A549 (cell line): Measurements from ENCODE around the gene TRIM71. TPM values are rescaled to one million over a fixed set of nuclear protein-coding genes. Genes with fewer than 3 reads are reported as not detected.

Experiments
- ATAC-seq, 2 experiments: fragments of 200-7000 bp in 1 of 2; fragments of >200 bp in 1 of 2; cut with Nextera tagmentation in 1 of 2; cut with Tn5 transposase in 1 of 2; 3 replicates each; pipeline versions ENCODE4 v1.8.0 to v1.9.1; 2018 to 2020; ENCODE audit warnings: mild to moderate bottlenecking in 1 of 2, moderate library complexity in 1 of 2
- CTCF ChIA-PET: fragments of 300-600 bp; sonication (Branson Sonifier 250); formaldehyde crosslinking; extraction: SDS; loops from one replicate; lab custom pipeline; 2021; ENCODE audit warnings: antibody characterized with exemption, inconsistent platforms; lab: Yijun Ruan, JAX
- POLR2A ChIA-PET: fragments of 350-600 bp; formaldehyde crosslinking; extraction: SDS; loops from one replicate; lab custom pipeline; 2021; ENCODE audit warnings: antibody characterized with exemption, inconsistent platforms; lab: Yijun Ruan, JAX
- DNase-seq, 2 experiments: peaks; one replicate each; pipeline versions ENCODE4 v3.0.0 to v3.0.0-alpha.2; 2011 to 2016; ENCODE audit warnings: low read depth in 1 of 2, low spot score in 1 of 2
- FAIRE-seq: peaks from 2 replicates; lab custom pipeline; 2011; peaks lifted over from hg19 to GRCh38; lab: Jason Lieb, UNC
- H3K27ac ChIP-seq, 2 experiments: fragments of >200 bp; sonication (Bioruptor Twin); formaldehyde crosslinking; 3 replicates each; pipeline ENCODE4 v1.5.1; 2016 to 2017
- H3K4me1 ChIP-seq: fragments of >200 bp; sonication (Bioruptor Twin); formaldehyde crosslinking; 3 replicates; pipeline ENCODE4 v1.6.1; 2016
- H3K4me2 ChIP-seq: fragments of >200 bp; sonication (Bioruptor Twin); formaldehyde crosslinking; 3 replicates; pipeline ENCODE4 v1.6.1; 2016
- H3K4me3 ChIP-seq: fragments of >200 bp; sonication (Bioruptor Twin); formaldehyde crosslinking; 3 replicates; pipeline ENCODE4 v1.5.1; 2016
- H3K9me3 ChIP-seq: fragments of >200 bp; sonication (Bioruptor Twin); formaldehyde crosslinking; 3 replicates; pipeline ENCODE4 v1.6.1; 2016
- CBX2 ChIP-seq: fragments of 200-600 bp; sonication (generic); IDR thresholded peaks from 2 replicates; pipeline ENCODE4 v1.6.1; 2016; ENCODE audit warnings: low read depth, mild to moderate bottlenecking, borderline replicate concordance
- CEBPB ChIP-seq, 2 experiments: fragments of >200 bp in 1 of 2; sonication (Bioruptor Twin) in 1 of 2; formaldehyde crosslinking in 1 of 2; IDR thresholded peaks; 2 replicates each; pipeline ENCODE4 v1.6.1; 2012 to 2016
- CHD4 ChIP-seq: fragments of 200-600 bp; sonication (generic); IDR thresholded peaks from 2 replicates; pipeline ENCODE4 v1.6.1; 2016; ENCODE audit warnings: antibody characterized with exemption, mild to moderate bottlenecking, borderline replicate concordance
- EHF ChIP-seq: fragments of 250-450 bp; sonication (Bioruptor Pico); IDR thresholded peaks from 2 replicates; pipeline ENCODE4 v1.5.0; 2020; ENCODE audit warnings: mild to moderate bottlenecking
- FOSB ChIP-seq: fragments of 250-450 bp; sonication (Bioruptor Pico); IDR thresholded peaks from 2 replicates; pipeline ENCODE4 v1.5.0; 2020; ENCODE audit warnings: mild to moderate bottlenecking, moderate library complexity
- FOSL2 ChIP-seq, 2 experiments: fragments of 450-650 bp in 1 of 2; fragments of >200 bp in 1 of 2; sonication (Bioruptor Twin) in 1 of 2; formaldehyde crosslinking; IDR thresholded peaks; 2 replicates each; pipeline versions ENCODE4 v1.5.0 to v1.6.1; 2016 to 2020; ENCODE audit warnings: mild to moderate bottlenecking in 1 of 2, moderate library complexity in 1 of 2
- GATA3 ChIP-seq: IDR thresholded peaks from 2 replicates; pipeline ENCODE4 v1.6.1; 2012; ENCODE audit warnings: borderline replicate concordance
- HEYL ChIP-seq: fragments of 250-450 bp; sonication (Bioruptor Pico); IDR thresholded peaks from 2 replicates; pipeline ENCODE4 v1.8.0; 2021; ENCODE audit warnings: mild to moderate bottlenecking, moderate library complexity
- JUN ChIP-seq, 2 experiments: fragments of >200 bp; sonication (Bioruptor Twin); formaldehyde crosslinking; IDR thresholded peaks; 2 replicates in 1 of 2; 3 replicates in 1 of 2; pipeline ENCODE4 v1.6.1; 2016 to 2017
- JUNB ChIP-seq: fragments of >200 bp; sonication (Bioruptor Twin); formaldehyde crosslinking; IDR thresholded peaks from 2 replicates; pipeline ENCODE4 v1.6.1; 2016
- MAX ChIP-seq: IDR thresholded peaks from 2 replicates; pipeline ENCODE4 v1.6.1; 2012
- NFE2L2 ChIP-seq: fragments of 150-350 bp; conservative IDR thresholded peaks from 2 replicates; pipeline ENCODE4 v1.6.1; 2014; ENCODE audit warnings: low read length
- PBX3 ChIP-seq: IDR thresholded peaks from 2 replicates; pipeline ENCODE4 v1.6.1; 2012
- POLR2AphosphoS2 ChIP-seq: conservative IDR thresholded peaks from 2 replicates; pipeline ENCODE4 v1.6.1; 2012; ENCODE audit warnings: low read length, improper control_type of control experiment, inconsistent platforms
- RFX5 ChIP-seq: fragments of 450-650 bp; IDR thresholded peaks from 2 replicates; pipeline ENCODE4 v1.7.1; 2014; ENCODE audit warnings: antibody characterized with exemption, mild to moderate bottlenecking, moderate library complexity
- SMC3 ChIP-seq: fragments of >200 bp; sonication (Bioruptor Twin); formaldehyde crosslinking; IDR thresholded peaks from 3 replicates; pipeline ENCODE4 v1.6.1; 2018; ENCODE audit warnings: inconsistent platforms
- SREBF2 ChIP-seq: fragments of 450-650 bp; IDR thresholded peaks from 2 replicates; pipeline ENCODE4 v1.6.1; 2014; ENCODE audit warnings: mild to moderate bottlenecking, moderate library complexity
- TFCP2L1 ChIP-seq: fragments of 250-450 bp; sonication (Bioruptor Pico); IDR thresholded peaks from 2 replicates; pipeline ENCODE4 v1.5.0; 2021; ENCODE audit warnings: mild to moderate bottlenecking
- USF2 ChIP-seq: fragments of 450-650 bp; IDR thresholded peaks from 2 replicates; pipeline ENCODE4 v1.6.1; 2014; ENCODE audit warnings: antibody characterized with exemption
- ZC3H11A ChIP-seq: fragments of 450-650 bp; IDR thresholded peaks from 2 replicates; pipeline ENCODE4 v1.6.1; 2014; ENCODE audit warnings: antibody characterized with exemption, mild to moderate bottlenecking
- WGBS: methylation state at CpG from one replicate; pipeline ENCODE4 v1.1.6; 2017; ENCODE audit errors: missing lambda C conversion rate; 5-methylcytosine and 5-hydroxymethylcytosine counted together
- polyA plus RNA-seq, 4 experiments: library from polyadenylated mRNA; depleted of rRNA in 3 of 4; stranded (reverse); fragments of >200 nt; fragmentation: RNase III in 1 of 4; extraction: RNeasy Plus Mini Kit Qiagen cat#74134 plus additional on column Dnase treatment in 1 of 4; gene quantifications; 2 replicates in 3 of 4; 3 replicates in 1 of 4; pipeline ENCODE4 v1.2.3, GENCODE V29; 2011 to 2017

The TRIM71 gene
- polyA plus RNA-seq, 2 of the 4 experiments (the other 2 are of a cell fraction), result 0.01 TPM; not detected in 1

GRCh38 chr3:32876920-32877319 lies 59.1 kb downstream of the TRIM71 start:
- Histone ChIP-seq H3K4me1 (peaks cover 14% of the 10 kb centered on the region; the same call in 1 of the 3 replicates), H3K27ac (no peak overlapping the region), H3K9me3 (no peaks in the 10 kb centered on the region), H3K4me2 (no peak overlapping the region), H3K4me3 (no peak overlapping the region)
- TF ChIP-seq JUN (IDR thresholded peaks at IDR 0.05) (no peak), NFE2L2 (no peak), FOSL2 (IDR thresholded peaks at IDR 0.05) (no peak), FOSL2 (CRISPR knock-in tag; IDR thresholded peaks at IDR 0.05) (no peak), HEYL (CRISPR knock-in tag) (no peak), USF2 (no peak), CBX2 (no peak), FOSB (CRISPR knock-in tag) (no peak)
- WGBS, result 74% methylated on average over 5 of the region's 5 CpGs
- ATAC-seq (no peak), DNase-seq (no peak), FAIRE-seq (no peak)
- ChIA-PET CTCF (interaction anchor here (0.6 to 1.3 kb wide), 4 partner anchors 14 to 47 kb away, joined by 3 read pairs; no protein-coding TSS in a partner anchor), POLR2A (no interaction called here)

GRCh38 chr3:32877598-32877997 lies 59.8 kb downstream of the TRIM71 start:
- CTCF ChIA-PET, result interaction anchor here (0.6 to 1.3 kb wide), 7 partner anchors 8 to 80 kb away, joined by 3 to 4 read pairs (median 3); no protein-coding TSS in a partner anchor
- no peak for DNase-seq
- no peak for TF ChIP-seq POLR2AphosphoS2
- no peak for TF ChIP-seq CHD4
- TF ChIP-seq JUNB, result no peak
- TF ChIP-seq FOSB (CRISPR knock-in tag), result no peak
- no peak for TF ChIP-seq PBX3
- TF ChIP-seq RFX5, result no peak
- no peak for TF ChIP-seq CEBPB (IDR thresholded peaks at IDR 0.05)
- no peak for TF ChIP-seq SREBF2
- TF ChIP-seq JUN (IDR thresholded peaks at IDR 0.05), result no peak
- no peak for TF ChIP-seq EHF (CRISPR knock-in tag)
- no peak for TF ChIP-seq HEYL (CRISPR knock-in tag)
- TF ChIP-seq NFE2L2, result no peak
- TF ChIP-seq SMC3, result no peak
- no peak for TF ChIP-seq GATA3
- TF ChIP-seq, all 56 proteins: peak for 0
- Histone ChIP-seq H3K27ac (no peak overlapping the region), H3K4me2 (no peak overlapping the region), H3K4me3 (no peak overlapping the region), H3K9me3 (no peaks in the 10 kb centered on the region), H3K4me1 (peaks cover 14% of the 10 kb centered on the region; the same call in 1 of the 3 replicates)
- POLR2A ChIA-PET, result no interaction called here
- ATAC-seq (no peak), FAIRE-seq (no peak)
- 66% methylated on average over 2 of the region's 2 CpGs for WGBS

- FAIRE-seq, result no peak
- TF ChIP-seq MAX, result no peak
- TF ChIP-seq JUN (IDR thresholded peaks at IDR 0.05), result no peak
- no peak for TF ChIP-seq HEYL (CRISPR knock-in tag)
- TF ChIP-seq, all 56 proteins: peak for 0
- no peak overlapping the region for H3K27ac ChIP-seq
- ATAC-seq, result no peak
- no peaks in the 10 kb centered on the region for H3K9me3 ChIP-seq
- POLR2A ChIA-PET, result no interaction called here
- no peak overlapping the region for H3K4me3 ChIP-seq
- no peak overlapping the region for H3K4me2 ChIP-seq
- CTCF ChIA-PET, result interaction anchor here (1.0 kb wide), 1 partner anchor 99 kb away, joined by 3 read pairs; no protein-coding TSS in a partner anchor
- H3K4me1 ChIP-seq, result peaks cover 13% of the 10 kb centered on the region; the same call in 1 of the 3 replicates
- WGBS, result 92% methylated on average over 1 of the region's 1 CpG
- no peak for DNase-seq
Observed at GRCh38 chr3:32880225-32880624, 62.4 kb downstream of the TRIM71 start.

GRCh38 chr3:32881624-32882023 lies 63.8 kb downstream of the TRIM71 start:
- FAIRE-seq, result no peak

More at GRCh38 chr3:32881624-32882023, 63.8 kb downstream of the TRIM71 start:
- 55% methylated on average over 2 of the region's 2 CpGs for WGBS
- ChIA-PET POLR2A (no interaction called here), CTCF (interaction anchor here (0.5 to 1.5 kb wide), 2 partner anchors 17 to 147 kb away, joined by 3 to 5 read pairs; no protein-coding TSS in a partner anchor)
- Histone ChIP-seq H3K4me3 (no peak overlapping the region), H3K4me2 (no peak overlapping the region), H3K27ac (no peak overlapping the region), H3K4me1 (no peaks in the 10 kb centered on the region)
- DNase-seq (no peak), ATAC-seq (no peak)
- TF ChIP-seq JUNB, result no peak
- no peak for TF ChIP-seq ZC3H11A
- TF ChIP-seq TFCP2L1 (CRISPR knock-in tag), result no peak
- TF ChIP-seq, all 56 proteins: peak for 0
- no peaks in the 10 kb centered on the region for H3K9me3 ChIP-seq
